Activated naive CD8-positive, alpha-beta T cell (primary cell): ENCODE results near the gene HMOX1.
"Not testable (repeated sequence)": the region's sequence is repeated elsewhere in the genome, so short reads cannot be mapped to it uniquely, and the experiment has no call there.

Experiments
- H3K27ac Mint-ChIP-seq: one replicate; pipeline ENCODE4 v1.8.0; 2021; ENCODE audit warnings: mixed read lengths
- H3K27me3 Mint-ChIP-seq: one replicate; pipeline ENCODE4 v1.8.0; 2021; ENCODE audit warnings: mixed read lengths
- H3K36me3 Mint-ChIP-seq: one replicate; pipeline ENCODE4 v1.8.0; 2021; ENCODE audit warnings: mixed read lengths
- H3K4me1 Mint-ChIP-seq: one replicate; pipeline ENCODE4 v1.8.0; 2021; ENCODE audit warnings: low read depth, mixed read lengths
- H3K4me3 Mint-ChIP-seq: one replicate; pipeline ENCODE4 v1.8.0; 2021; ENCODE audit warnings: mild to moderate bottlenecking, mixed read lengths
- H3K9me3 Mint-ChIP-seq: one replicate; pipeline ENCODE4 v1.8.0; 2021; ENCODE audit warnings: low read depth, mixed read lengths

HMOX1 gene

GRCh38 chr22:35363566-35364086, 17.3 kb upstream of the HMOX1 start:
- Mint-ChIP-seq H3K4me3 (no peak overlapping the region), H3K27me3 (peaks cover 11% of the 10 kb centered on the region), H3K27ac (no peak overlapping the region), H3K4me1 (no peaks in the 10 kb centered on the region), H3K9me3 (no peaks in the 10 kb centered on the region), H3K36me3 (no peaks in the 10 kb centered on the region)

- H3K4me1 Mint-ChIP-seq, H3K4me3 Mint-ChIP-seq, H3K36me3 Mint-ChIP-seq, H3K27ac Mint-ChIP-seq, H3K9me3 Mint-ChIP-seq: not testable (repeated sequence)
- H3K27me3 Mint-ChIP-seq, result peaks cover 12% of the 10 kb centered on the region
These were observed 16.7 kb upstream of the HMOX1 start for GRCh38 chr22:35364230-35364629.

GRCh38 chr22:35367331-35367886, 13.5 kb upstream of the HMOX1 start:
- no peaks in the 10 kb centered on the region for H3K36me3 Mint-ChIP-seq
- H3K27me3 Mint-ChIP-seq, result peaks cover 12% of the 10 kb centered on the region
- no peak overlapping the region for H3K27ac Mint-ChIP-seq
- H3K4me1 Mint-ChIP-seq, result peaks cover 4% of the 10 kb centered on the region
- no peak overlapping the region for H3K4me3 Mint-ChIP-seq
- no peaks in the 10 kb centered on the region for H3K9me3 Mint-ChIP-seq

- peaks cover 4% of the 10 kb centered on the region for H3K4me1 Mint-ChIP-seq
- no peak overlapping the region for H3K27ac Mint-ChIP-seq
- H3K4me3 Mint-ChIP-seq, result no peak overlapping the region
- H3K9me3 Mint-ChIP-seq, result no peaks in the 10 kb centered on the region
- H3K27me3 Mint-ChIP-seq, result peaks cover 12% of the 10 kb centered on the region
- no peaks in the 10 kb centered on the region for H3K36me3 Mint-ChIP-seq
These were observed 12.5 kb upstream of the HMOX1 start for GRCh38 chr22:35368386-35368785.

- H3K4me3 Mint-ChIP-seq, result no peak overlapping the region
These were observed 10.9 kb upstream of the HMOX1 start for GRCh38 chr22:35369996-35370395.

GRCh38 chr22:35373781-35374180, 7.1 kb upstream of the HMOX1 start:
- H3K36me3 Mint-ChIP-seq, result no peaks in the 10 kb centered on the region
- H3K27ac Mint-ChIP-seq, result no peak overlapping the region
- H3K4me1 Mint-ChIP-seq, result peaks cover 19% of the 10 kb centered on the region
- peaks cover under 1% of the 10 kb centered on the region for H3K27me3 Mint-ChIP-seq
- H3K4me3 Mint-ChIP-seq, result no peak overlapping the region
- H3K9me3 Mint-ChIP-seq, result no peaks in the 10 kb centered on the region

More at GRCh38 chr22:35369996-35370395, 10.9 kb upstream of the HMOX1 start:
- Mint-ChIP-seq H3K4me1 (peaks cover 4% of the 10 kb centered on the region), H3K27me3 (peaks cover 12% of the 10 kb centered on the region), H3K27ac (no peak overlapping the region), H3K9me3 (no peaks in the 10 kb centered on the region), H3K36me3 (no peaks in the 10 kb centered on the region)

- H3K4me1 Mint-ChIP-seq, result peaks cover 19% of the 10 kb centered on the region
- no peaks in the 10 kb centered on the region for H3K9me3 Mint-ChIP-seq
- no peaks in the 10 kb centered on the region for H3K36me3 Mint-ChIP-seq
- H3K27ac Mint-ChIP-seq, result no peak overlapping the region
- no peak overlapping the region for H3K4me3 Mint-ChIP-seq
- H3K27me3 Mint-ChIP-seq, result peaks cover 1% of the 10 kb centered on the region
These were observed 5.9 kb upstream of the HMOX1 start for GRCh38 chr22:35375031-35375430.

GRCh38 chr22:35375526-35375925, 5.4 kb upstream of the HMOX1 start:
- Mint-ChIP-seq H3K36me3 (no peaks in the 10 kb centered on the region), H3K27me3 (peaks cover 2% of the 10 kb centered on the region), H3K9me3 (no peaks in the 10 kb centered on the region), H3K27ac (no peak overlapping the region), H3K4me1 (peaks cover 19% of the 10 kb centered on the region), H3K4me3 (no peak overlapping the region)

GRCh38 chr22:35376728-35377472, 4.0 kb upstream of the HMOX1 start:
- H3K4me3 Mint-ChIP-seq, result no peak overlapping the region
- peak overlapping the region; percentile 61 for H3K27ac Mint-ChIP-seq
- no peaks in the 10 kb centered on the region for H3K9me3 Mint-ChIP-seq
- H3K36me3 Mint-ChIP-seq, result no peaks in the 10 kb centered on the region
- H3K27me3 Mint-ChIP-seq, result peaks cover 5% of the 10 kb centered on the region
- H3K4me1 Mint-ChIP-seq, result peaks cover 23% of the 10 kb centered on the region

GRCh38 chr22:35377735-35378134, 3.2 kb upstream of the HMOX1 start:
- Mint-ChIP-seq H3K27me3 (peaks cover 7% of the 10 kb centered on the region), H3K36me3 (no peaks in the 10 kb centered on the region), H3K4me1 (peaks cover 20% of the 10 kb centered on the region), H3K9me3 (no peaks in the 10 kb centered on the region), H3K4me3 (no peak overlapping the region), H3K27ac (no peak overlapping the region)

GRCh38 chr22:35378621-35379020, 2.3 kb upstream of the HMOX1 start:
- Mint-ChIP-seq H3K27ac (no peak overlapping the region), H3K9me3 (no peaks in the 10 kb centered on the region), H3K4me1 (peaks cover 20% of the 10 kb centered on the region), H3K27me3 (peaks cover 13% of the 10 kb centered on the region), H3K36me3 (no peaks in the 10 kb centered on the region), H3K4me3 (no peak overlapping the region)

- no peaks in the 10 kb centered on the region for H3K36me3 Mint-ChIP-seq
- peaks cover 20% of the 10 kb centered on the region for H3K4me1 Mint-ChIP-seq
- peaks cover 17% of the 10 kb centered on the region for H3K27me3 Mint-ChIP-seq
- H3K4me3 Mint-ChIP-seq, result no peak overlapping the region
- no peaks in the 10 kb centered on the region for H3K9me3 Mint-ChIP-seq
- no peak overlapping the region for H3K27ac Mint-ChIP-seq
These were observed 1.5 kb upstream of the HMOX1 start for GRCh38 chr22:35379146-35379993.

- peaks cover 20% of the 10 kb centered on the region for H3K4me1 Mint-ChIP-seq
- H3K4me3 Mint-ChIP-seq, result no peak overlapping the region
- H3K27ac Mint-ChIP-seq, result no peak overlapping the region
- peaks cover 21% of the 10 kb centered on the region for H3K27me3 Mint-ChIP-seq
- H3K9me3 Mint-ChIP-seq, result no peaks in the 10 kb centered on the region
- H3K36me3 Mint-ChIP-seq, result no peaks in the 10 kb centered on the region
These were observed 883 bp upstream of the HMOX1 start for GRCh38 chr22:35380013-35380412.

- H3K36me3 Mint-ChIP-seq, result no peaks in the 10 kb centered on the region
- no peak overlapping the region for H3K27ac Mint-ChIP-seq
- peak overlapping the region; percentile 36 for H3K4me3 Mint-ChIP-seq
- H3K9me3 Mint-ChIP-seq, result no peaks in the 10 kb centered on the region
- H3K27me3 Mint-ChIP-seq, result peaks cover 23% of the 10 kb centered on the region
- H3K4me1 Mint-ChIP-seq, result peaks cover 20% of the 10 kb centered on the region
These were observed 621 bp downstream of the HMOX1 start for GRCh38 chr22:35381424-35382009.

GRCh38 chr22:35383679-35384071, 2.8 kb downstream of the HMOX1 start:
- Mint-ChIP-seq H3K9me3 (no peaks in the 10 kb centered on the region), H3K4me1 (peaks cover 6% of the 10 kb centered on the region), H3K4me3 (no peak overlapping the region), H3K36me3 (no peaks in the 10 kb centered on the region), H3K27me3 (peaks cover 23% of the 10 kb centered on the region), H3K27ac (no peak overlapping the region)
